Measurements from ENCODE around the gene KRT34.
"Not testable (repeated sequence)": the region's sequence is repeated elsewhere in the genome, so short reads cannot be mapped to it uniquely, and the experiment has no call there.

Gene KRT34

GRCh38 chr17:41415411-41415810, 33.3 kb upstream of the KRT34 start:
- no peak overlapping the region for H3K27ac Mint-ChIP-seq
- peaks cover 9% of the 10 kb centered on the region for H3K4me1 Mint-ChIP-seq
- H3K9me3 Mint-ChIP-seq: no peaks in the 10 kb centered on the region
- ATAC-seq (no peak), DNase-seq (ENCODE audit: low spot score in 2 of 2) (no peak)
- H3K36me3 Mint-ChIP-seq: no peaks in the 10 kb centered on the region
- H3K4me3 Mint-ChIP-seq: no peak overlapping the region

GRCh38 chr17:41413982-41414381, 31.9 kb upstream of the KRT34 start:
- Mint-ChIP-seq H3K27ac (no peak overlapping the region), H3K4me3 (no peak overlapping the region), H3K9me3 (no peaks in the 10 kb centered on the region), H3K4me1 (peaks cover 13% of the 10 kb centered on the region), H3K36me3 (no peaks in the 10 kb centered on the region)
- ATAC-seq: no peak
- no peak for DNase-seq (ENCODE audit: low spot score in 2 of 2)

GRCh38 chr17:41413353-41413957, 31.3 kb upstream of the KRT34 start:
- H3K36me3 Mint-ChIP-seq: no peaks in the 10 kb centered on the region
- no peak for ATAC-seq
- peaks cover 18% of the 10 kb centered on the region for H3K4me1 Mint-ChIP-seq
- H3K9me3 Mint-ChIP-seq: no peaks in the 10 kb centered on the region
- DNase-seq (ENCODE audit: low spot score in 2 of 2): no peak
- no peak overlapping the region for H3K27ac Mint-ChIP-seq
- H3K4me3 Mint-ChIP-seq: no peak overlapping the region

- H3K4me3 Mint-ChIP-seq: no peak overlapping the region
- peaks cover 13% of the 10 kb centered on the region for H3K4me1 Mint-ChIP-seq
- DNase-seq (ENCODE audit: low spot score in 2 of 2) (no peak), ATAC-seq (no peak)
- no peaks in the 10 kb centered on the region for H3K9me3 Mint-ChIP-seq
- no peaks in the 10 kb centered on the region for H3K36me3 Mint-ChIP-seq
- no peak overlapping the region for H3K27ac Mint-ChIP-seq
These were observed 29.1 kb upstream of the KRT34 start for GRCh38 chr17:41411072-41411840.

GRCh38 chr17:41407226-41407625, 25.1 kb upstream of the KRT34 start:
- peaks cover 37% of the 10 kb centered on the region for H3K4me1 Mint-ChIP-seq
- DNase-seq (ENCODE audit: low spot score in 2 of 2) (no peak), ATAC-seq (no peak)
- no peaks in the 10 kb centered on the region for H3K9me3 Mint-ChIP-seq
- no peak overlapping the region for H3K27ac Mint-ChIP-seq
- H3K36me3 Mint-ChIP-seq: no peaks in the 10 kb centered on the region
- no peak overlapping the region for H3K4me3 Mint-ChIP-seq

GRCh38 chr17:41406205-41406604, 24.1 kb upstream of the KRT34 start:
- Mint-ChIP-seq H3K9me3 (no peaks in the 10 kb centered on the region), H3K27ac (no peak overlapping the region), H3K4me1 (peaks cover 41% of the 10 kb centered on the region), H3K4me3 (no peak overlapping the region), H3K36me3 (no peaks in the 10 kb centered on the region)
- ATAC-seq: no peak
- DNase-seq (ENCODE audit: low spot score in 2 of 2): no peak

GRCh38 chr17:41404024-41404671, 22.0 kb upstream of the KRT34 start:
- H3K4me3 Mint-ChIP-seq: peak overlapping the region; percentile 53
- no peaks in the 10 kb centered on the region for H3K9me3 Mint-ChIP-seq
- no peaks in the 10 kb centered on the region for H3K36me3 Mint-ChIP-seq
- H3K4me1 Mint-ChIP-seq: peaks cover 39% of the 10 kb centered on the region
- peak overlapping the region; percentile 80 for H3K27ac Mint-ChIP-seq
- peak in 1 of 2 donors; percentile 56 for DNase-seq (ENCODE audit: low spot score in 2 of 2)
- ATAC-seq: peak; percentile 91

- Mint-ChIP-seq H3K4me1 (peaks cover 33% of the 10 kb centered on the region), H3K27ac (peak overlapping the region; percentile 80), H3K4me3 (peak overlapping the region; percentile 53), H3K9me3 (no peaks in the 10 kb centered on the region), H3K36me3 (no peaks in the 10 kb centered on the region)
- ATAC-seq: peak; percentile 80
- no peak for DNase-seq (ENCODE audit: low spot score in 2 of 2)
These were observed 21.4 kb upstream of the KRT34 start for GRCh38 chr17:41403404-41404023.

- DNase-seq (ENCODE audit: low spot score in 2 of 2) (no peak), ATAC-seq (no peak)
- Mint-ChIP-seq H3K4me1 (peaks cover 28% of the 10 kb centered on the region), H3K36me3 (no peaks in the 10 kb centered on the region), H3K4me3 (peak overlapping the region; percentile 53), H3K9me3 (no peaks in the 10 kb centered on the region), H3K27ac (peak overlapping the region; percentile 80)
These were observed 20.1 kb upstream of the KRT34 start for GRCh38 chr17:41402161-41402560.

GRCh38 chr17:41396996-41397660, 15.0 kb upstream of the KRT34 start, which contains the start of gene KRT31:
TSS of gene KRT31 (minus strand) at chr17:41397608. CDS start at chr17:41397539, 69 bp downstream.
- DNase-seq (ENCODE audit: low spot score in 2 of 2) (no peak), ATAC-seq (no peak)
- Mint-ChIP-seq H3K4me3 (no peak within 1 kb of the TSS), H3K27ac (peak within 1 kb of the TSS; percentile 14), H3K4me1 (peaks cover 3% of the 10 kb centered on the region), H3K36me3 (no peaks in the 10 kb centered on the region), H3K9me3 (no peaks in the 10 kb centered on the region)

GRCh38 chr17:41396340-41396739, 14.2 kb upstream of the KRT34 start:
- no peaks in the 10 kb centered on the region for H3K36me3 Mint-ChIP-seq
- no peak for DNase-seq (ENCODE audit: low spot score in 2 of 2)
- H3K9me3 Mint-ChIP-seq: no peaks in the 10 kb centered on the region
- no peaks in the 10 kb centered on the region for H3K4me1 Mint-ChIP-seq
- ATAC-seq: no peak
- no peak overlapping the region for H3K27ac Mint-ChIP-seq
- no peak overlapping the region for H3K4me3 Mint-ChIP-seq

GRCh38 chr17:41395611-41396010, 13.5 kb upstream of the KRT34 start:
- no peaks in the 10 kb centered on the region for H3K4me1 Mint-ChIP-seq
- ATAC-seq: no peak
- no peak overlapping the region for H3K27ac Mint-ChIP-seq
- H3K9me3 Mint-ChIP-seq: no peaks in the 10 kb centered on the region
- DNase-seq (ENCODE audit: low spot score in 2 of 2): no peak
- no peaks in the 10 kb centered on the region for H3K36me3 Mint-ChIP-seq
- no peak overlapping the region for H3K4me3 Mint-ChIP-seq

GRCh38 chr17:41395044-41395443, 12.9 kb upstream of the KRT34 start:
- not testable (repeated sequence) for H3K9me3 Mint-ChIP-seq; H3K4me1 Mint-ChIP-seq; ATAC-seq; H3K36me3 Mint-ChIP-seq; H3K4me3 Mint-ChIP-seq; DNase-seq (ENCODE audit: low spot score in 2 of 2); H3K27ac Mint-ChIP-seq

- H3K4me1 Mint-ChIP-seq: no peaks in the 10 kb centered on the region
- H3K36me3 Mint-ChIP-seq: no peaks in the 10 kb centered on the region
- H3K27ac Mint-ChIP-seq: no peak overlapping the region
- H3K4me3 Mint-ChIP-seq: no peak overlapping the region
- DNase-seq (ENCODE audit: low spot score in 2 of 2) (no peak), ATAC-seq (no peak)
- no peaks in the 10 kb centered on the region for H3K9me3 Mint-ChIP-seq
These were observed 12.3 kb upstream of the KRT34 start for GRCh38 chr17:41394254-41394996.
